ENCODE measurements around the gene RELN. TPM values are rescaled to one million over a fixed set of nuclear protein-coding genes. Genes with fewer than 3 reads are reported as not detected.

Gene RELN
- total and polyA plus RNA-seq, 9 of the 15 experiments (the other 6 are each of a cell fraction or from before 2014, with no cell fraction given): 12.9 to 43.2 (median 18.1) TPM

GRCh38 chr7:103810112-103810744, 179.2 kb downstream of the RELN start (continued):
- TF ChIP-seq, protein P1, sequence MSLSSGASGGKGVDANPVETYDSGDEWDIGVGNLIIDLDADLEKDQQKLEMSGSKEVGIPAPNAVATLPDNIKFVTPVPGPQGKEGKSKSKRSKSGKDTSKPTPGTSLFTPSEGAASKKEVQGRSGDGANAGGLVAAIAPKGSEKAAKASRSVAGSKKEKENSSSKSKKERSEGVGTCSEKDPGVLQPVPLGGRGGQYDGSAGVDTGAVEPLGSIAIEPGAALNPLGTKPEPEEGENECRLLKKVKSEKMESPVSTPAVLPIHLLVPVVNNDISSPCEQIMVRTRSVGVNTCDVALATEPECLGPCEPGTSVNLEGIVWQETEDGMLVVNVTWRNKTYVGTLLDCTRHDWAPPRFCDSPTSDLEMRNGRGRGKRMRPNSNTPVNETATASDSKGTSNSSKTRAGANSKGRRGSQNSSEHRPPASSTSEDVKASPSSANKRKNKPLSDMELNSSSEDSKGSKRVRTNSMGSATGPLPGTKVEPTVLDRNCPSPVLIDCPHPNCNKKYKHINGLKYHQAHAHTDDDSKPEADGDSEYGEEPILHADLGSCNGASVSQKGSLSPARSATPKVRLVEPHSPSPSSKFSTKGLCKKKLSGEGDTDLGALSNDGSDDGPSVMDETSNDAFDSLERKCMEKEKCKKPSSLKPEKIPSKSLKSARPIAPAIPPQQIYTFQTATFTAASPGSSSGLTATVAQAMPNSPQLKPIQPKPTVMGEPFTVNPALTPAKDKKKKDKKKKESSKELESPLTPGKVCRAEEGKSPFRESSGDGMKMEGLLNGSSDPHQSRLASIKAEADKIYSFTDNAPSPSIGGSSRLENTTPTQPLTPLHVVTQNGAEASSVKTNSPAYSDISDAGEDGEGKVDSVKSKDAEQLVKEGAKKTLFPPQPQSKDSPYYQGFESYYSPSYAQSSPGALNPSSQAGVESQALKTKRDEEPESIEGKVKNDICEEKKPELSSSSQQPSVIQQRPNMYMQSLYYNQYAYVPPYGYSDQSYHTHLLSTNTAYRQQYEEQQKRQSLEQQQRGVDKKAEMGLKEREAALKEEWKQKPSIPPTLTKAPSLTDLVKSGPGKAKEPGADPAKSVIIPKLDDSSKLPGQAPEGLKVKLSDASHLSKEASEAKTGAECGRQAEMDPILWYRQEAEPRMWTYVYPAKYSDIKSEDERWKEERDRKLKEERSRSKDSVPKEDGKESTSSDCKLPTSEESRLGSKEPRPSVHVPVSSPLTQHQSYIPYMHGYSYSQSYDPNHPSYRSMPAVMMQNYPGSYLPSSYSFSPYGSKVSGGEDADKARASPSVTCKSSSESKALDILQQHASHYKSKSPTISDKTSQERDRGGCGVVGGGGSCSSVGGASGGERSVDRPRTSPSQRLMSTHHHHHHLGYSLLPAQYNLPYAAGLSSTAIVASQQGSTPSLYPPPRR (CRISPR knock-in tag; IDR thresholded peaks at IDR 0.05; ENCODE audit: borderline replicate concordance): no peak
- no peak for TF ChIP-seq WHSC1 (IDR thresholded peaks at IDR 0.05; ENCODE audit: low read length)
- TF ChIP-seq ZNF282 (CRISPR knock-in tag; IDR thresholded peaks at IDR 0.05): no peak
- peak; percentile 94 for TF ChIP-seq MTA2 (IDR thresholded peaks at IDR 0.05; ENCODE audit: low read depth)
- TF ChIP-seq CC2D1A (IDR thresholded peaks at IDR 0.05): peak; percentile 90; the same call in 1 of the 2 replicates
- TF ChIP-seq DMBX1 (CRISPR knock-in tag; IDR thresholded peaks at IDR 0.05; ENCODE audit: borderline replicate concordance): peak; percentile 94
- TF ChIP-seq, protein P2, sequence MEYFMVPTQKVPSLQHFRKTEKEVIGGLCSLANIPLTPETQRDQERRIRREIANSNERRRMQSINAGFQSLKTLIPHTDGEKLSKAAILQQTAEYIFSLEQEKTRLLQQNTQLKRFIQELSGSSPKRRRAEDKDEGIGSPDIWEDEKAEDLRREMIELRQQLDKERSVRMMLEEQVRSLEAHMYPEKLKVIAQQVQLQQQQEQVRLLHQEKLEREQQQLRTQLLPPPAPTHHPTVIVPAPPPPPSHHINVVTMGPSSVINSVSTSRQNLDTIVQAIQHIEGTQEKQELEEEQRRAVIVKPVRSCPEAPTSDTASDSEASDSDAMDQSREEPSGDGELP (CRISPR knock-in tag; IDR thresholded peaks at IDR 0.05; ENCODE audit: borderline replicate concordance): 0 out of 2 replicates have a peak, but pooled peaks have one; percentile 22
- peak; percentile 44 to 90; a peak in 3 of 4 replicates for TF ChIP-seq RCOR1 (IDR thresholded peaks at IDR 0.05; ENCODE audit: borderline replicate concordance in 1 of 2, low read depth in 2 of 2, low read length in 2 of 2)
- TF ChIP-seq FOSL1 (tag; conservative IDR thresholded peaks at IDR 0.05): no peak
- TF ChIP-seq CREM (IDR thresholded peaks at IDR 0.05; ENCODE audit: low read depth): peak; percentile 78
- TF ChIP-seq ZZZ3 (IDR thresholded peaks at IDR 0.05): no peak
- no peak for TF ChIP-seq PHB (CRISPR knock-in tag; IDR thresholded peaks at IDR 0.05)
- TF ChIP-seq TEAD1 (CRISPR knock-in tag; IDR thresholded peaks at IDR 0.05): peak in 1 of 2 experiments; percentile 73; a peak in 2 of 4 replicates
- TF ChIP-seq TEAD2 (tag; IDR thresholded peaks at IDR 0.05): peak; percentile 85
- TF ChIP-seq KLF6 (CRISPR knock-in tag; IDR thresholded peaks at IDR 0.05; ENCODE audit: borderline replicate concordance): peak; percentile 87
- TF ChIP-seq ZC3H4 (CRISPR knock-in tag; IDR thresholded peaks at IDR 0.05; ENCODE audit: borderline replicate concordance): no peak
- peak; percentile 81 for TF ChIP-seq PKNOX1 (IDR thresholded peaks at IDR 0.05)
- TF ChIP-seq CBX5 (IDR thresholded peaks at IDR 0.05; ENCODE audit: borderline replicate concordance, low read depth): no peak
- TF ChIP-seq KDM1A (IDR thresholded peaks at IDR 0.05): peak; percentile 81 to 84
- peak; percentile 97 for TF ChIP-seq TEAD4 (IDR thresholded peaks at IDR 0.05; ENCODE audit: low read length)
- TF ChIP-seq TEAD4 (CRISPR knock-in tag; IDR thresholded peaks at IDR 0.05; ENCODE audit: borderline replicate concordance): no peak
- peak in 1 of 2 experiments; percentile 75; a peak in 2 of 3 replicates for TF ChIP-seq CBX3 (IDR thresholded peaks at IDR 0.05; ENCODE audit: borderline replicate concordance in 1 of 2, low read length in 2 of 2)
- no peak for TF ChIP-seq TCF7 (IDR thresholded peaks at IDR 0.05; ENCODE audit: borderline replicate concordance)
- TF ChIP-seq NFIX (CRISPR knock-in tag; IDR thresholded peaks at IDR 0.05; ENCODE audit: low read depth): no peak
